Central memory CD8-positive, alpha-beta T cell (primary cell): ENCODE results near the gene CPB2.

ENCODE experiments used
- ATAC-seq: fragments of 150-1000 bp; cut with Tn5 transposase; replicated peaks from 2 replicates; pipeline ENCODE4 v1.10.0; 2022; ENCODE audit warnings: mild to moderate bottlenecking, moderate FRiP score, moderate number of reproducible peaks; ENCODE audit not compliant: poor library complexity, severe bottlenecking; ENCODE audit errors: extremely low read depth
- DNase-seq, 2 donors: peaks; one replicate each; pipeline ENCODE4 v3.0.0; 2021; ENCODE audit warnings: low spot score in 2 of 2
- H3K27ac Mint-ChIP-seq: one replicate; pipeline ENCODE4 v1.8.0; 2022; ENCODE audit warnings: low read depth, mild to moderate bottlenecking, moderate library complexity, mixed read lengths
- H3K27me3 Mint-ChIP-seq: one replicate; pipeline ENCODE4 v1.8.0; 2022; ENCODE audit warnings: mixed read lengths
- H3K36me3 Mint-ChIP-seq: one replicate; pipeline ENCODE4 v1.8.0; 2022; ENCODE audit warnings: mild to moderate bottlenecking, moderate library complexity, mixed read lengths; ENCODE audit not compliant: insufficient read depth
- H3K4me1 Mint-ChIP-seq: one replicate; pipeline ENCODE4 v1.8.0; 2022; ENCODE audit warnings: mixed read lengths
- H3K4me3 Mint-ChIP-seq: one replicate; pipeline ENCODE4 v1.8.0; 2022; ENCODE audit warnings: mild to moderate bottlenecking, moderate library complexity, mixed read lengths
- H3K9me3 Mint-ChIP-seq: one replicate; pipeline ENCODE4 v1.8.0; 2022; ENCODE audit warnings: mixed read lengths

The CPB2 gene

GRCh38 chr13:46137627-46138317, 32.9 kb upstream of the CPB2 start:
- no peaks in the 10 kb centered on the region for H3K27me3 Mint-ChIP-seq
- H3K36me3 Mint-ChIP-seq = peaks cover 93% of the 10 kb centered on the region
- no peak overlapping the region for H3K4me3 Mint-ChIP-seq
- H3K27ac Mint-ChIP-seq = peak overlapping the region; percentile 75
- no peaks in the 10 kb centered on the region for H3K9me3 Mint-ChIP-seq
- peaks cover 46% of the 10 kb centered on the region for H3K4me1 Mint-ChIP-seq
- no peak for DNase-seq
- ATAC-seq = no peak

GRCh38 chr13:46136688-46137087, 31.9 kb upstream of the CPB2 start:
- Mint-ChIP-seq H3K27me3 (no peaks in the 10 kb centered on the region), H3K9me3 (no peaks in the 10 kb centered on the region), H3K4me3 (no peak overlapping the region), H3K36me3 (peaks cover 92% of the 10 kb centered on the region), H3K27ac (peak overlapping the region; percentile 75), H3K4me1 (peaks cover 55% of the 10 kb centered on the region)
- no peak for ATAC-seq
- DNase-seq = no peak

GRCh38 chr13:46134961-46135522, 30.2 kb upstream of the CPB2 start:
- ATAC-seq (no peak), DNase-seq (no peak)
- Mint-ChIP-seq H3K9me3 (no peaks in the 10 kb centered on the region), H3K4me1 (peaks cover 48% of the 10 kb centered on the region), H3K4me3 (no peak overlapping the region), H3K27ac (peak overlapping the region; percentile 77), H3K36me3 (peaks cover 92% of the 10 kb centered on the region), H3K27me3 (no peaks in the 10 kb centered on the region)

- Mint-ChIP-seq H3K9me3 (no peaks in the 10 kb centered on the region), H3K36me3 (peaks cover 93% of the 10 kb centered on the region), H3K4me3 (no peak overlapping the region), H3K27me3 (no peaks in the 10 kb centered on the region), H3K27ac (peak overlapping the region; percentile 78), H3K4me1 (peaks cover 43% of the 10 kb centered on the region)
- DNase-seq = no peak
- ATAC-seq = no peak
Observed at GRCh38 chr13:46134494-46134893, 29.7 kb upstream of the CPB2 start.

GRCh38 chr13:46132109-46132508, 27.3 kb upstream of the CPB2 start:
- H3K36me3 Mint-ChIP-seq = peaks cover 95% of the 10 kb centered on the region
- no peak overlapping the region for H3K4me3 Mint-ChIP-seq
- DNase-seq (no peak), ATAC-seq (no peak)
- no peaks in the 10 kb centered on the region for H3K9me3 Mint-ChIP-seq
- H3K27me3 Mint-ChIP-seq = no peaks in the 10 kb centered on the region
- peaks cover 34% of the 10 kb centered on the region for H3K4me1 Mint-ChIP-seq
- peak overlapping the region; percentile 78 for H3K27ac Mint-ChIP-seq

- H3K27ac Mint-ChIP-seq = peak overlapping the region; percentile 6
- peaks cover 95% of the 10 kb centered on the region for H3K36me3 Mint-ChIP-seq
- H3K27me3 Mint-ChIP-seq = no peaks in the 10 kb centered on the region
- H3K4me1 Mint-ChIP-seq = peaks cover 33% of the 10 kb centered on the region
- DNase-seq = no peak
- H3K4me3 Mint-ChIP-seq = no peak overlapping the region
- peak; percentile 24 for ATAC-seq
- H3K9me3 Mint-ChIP-seq = no peaks in the 10 kb centered on the region
Observed at GRCh38 chr13:46131705-46132104, 26.9 kb upstream of the CPB2 start.

GRCh38 chr13:46129955-46130618, 25.3 kb upstream of the CPB2 start:
- H3K4me1 Mint-ChIP-seq = peaks cover 35% of the 10 kb centered on the region
- peaks cover 90% of the 10 kb centered on the region for H3K36me3 Mint-ChIP-seq
- no peak for DNase-seq
- no peaks in the 10 kb centered on the region for H3K9me3 Mint-ChIP-seq
- H3K27ac Mint-ChIP-seq = no peak overlapping the region
- no peak overlapping the region for H3K4me3 Mint-ChIP-seq
- no peaks in the 10 kb centered on the region for H3K27me3 Mint-ChIP-seq
- no peak for ATAC-seq

- H3K27me3 Mint-ChIP-seq = no peaks in the 10 kb centered on the region
- H3K36me3 Mint-ChIP-seq = peaks cover 85% of the 10 kb centered on the region
- peaks cover 44% of the 10 kb centered on the region for H3K4me1 Mint-ChIP-seq
- H3K27ac Mint-ChIP-seq = no peak overlapping the region
- DNase-seq (no peak), ATAC-seq (no peak)
- no peaks in the 10 kb centered on the region for H3K9me3 Mint-ChIP-seq
- H3K4me3 Mint-ChIP-seq = no peak overlapping the region
Observed at GRCh38 chr13:46129124-46129523, 24.3 kb upstream of the CPB2 start.

GRCh38 chr13:46127358-46128023, 22.7 kb upstream of the CPB2 start:
- peaks cover 69% of the 10 kb centered on the region for H3K36me3 Mint-ChIP-seq
- no peak for ATAC-seq
- peak overlapping the region; percentile 58 for H3K27ac Mint-ChIP-seq
- no peaks in the 10 kb centered on the region for H3K27me3 Mint-ChIP-seq
- no peak overlapping the region for H3K4me3 Mint-ChIP-seq
- H3K9me3 Mint-ChIP-seq = no peaks in the 10 kb centered on the region
- H3K4me1 Mint-ChIP-seq = peaks cover 47% of the 10 kb centered on the region
- no peak for DNase-seq

GRCh38 chr13:46126552-46127357, 21.9 kb upstream of the CPB2 start:
- peaks cover 62% of the 10 kb centered on the region for H3K36me3 Mint-ChIP-seq
- peak overlapping the region; percentile 58 for H3K27ac Mint-ChIP-seq
- peak; percentile 50 to 58 for DNase-seq
- H3K4me3 Mint-ChIP-seq = no peak overlapping the region
- H3K9me3 Mint-ChIP-seq = no peaks in the 10 kb centered on the region
- H3K4me1 Mint-ChIP-seq = peaks cover 45% of the 10 kb centered on the region
- ATAC-seq = peak; percentile 87
- H3K27me3 Mint-ChIP-seq = no peaks in the 10 kb centered on the region

GRCh38 chr13:46126056-46126455, 21.2 kb upstream of the CPB2 start:
- peaks cover 47% of the 10 kb centered on the region for H3K4me1 Mint-ChIP-seq
- H3K4me3 Mint-ChIP-seq = no peak overlapping the region
- H3K27me3 Mint-ChIP-seq = no peaks in the 10 kb centered on the region
- ATAC-seq (no peak), DNase-seq (no peak)
- H3K36me3 Mint-ChIP-seq = peaks cover 56% of the 10 kb centered on the region
- peak overlapping the region; percentile 84 for H3K27ac Mint-ChIP-seq
- H3K9me3 Mint-ChIP-seq = no peaks in the 10 kb centered on the region
